Fibroblast of skin of abdomen (primary cell): ENCODE measurements around the gene BTBD2. TPM values are rescaled to one million over a fixed set of nuclear protein-coding genes. Genes with fewer than 3 reads are reported as not detected.

Experiments
- DNase-seq: peaks from one replicate; pipeline ENCODE4 v3.0.0-alpha.2; 2013
- polyA plus RNA-seq, 2 experiments: library from polyadenylated mRNA; unstranded; fragments of 120-200 nt; gene quantifications; one replicate each; pipeline ENCODE4 v1.2.1, GENCODE V29; 2013; ENCODE audit not compliant: insufficient read length in 2 of 2

Gene BTBD2
- 106 TPM for polyA plus RNA-seq (2013, experiment 1 of 2; ENCODE audit: insufficient read length)
- 110 TPM for polyA plus RNA-seq (2013, experiment 2 of 2; ENCODE audit: insufficient read length)

DNA sequence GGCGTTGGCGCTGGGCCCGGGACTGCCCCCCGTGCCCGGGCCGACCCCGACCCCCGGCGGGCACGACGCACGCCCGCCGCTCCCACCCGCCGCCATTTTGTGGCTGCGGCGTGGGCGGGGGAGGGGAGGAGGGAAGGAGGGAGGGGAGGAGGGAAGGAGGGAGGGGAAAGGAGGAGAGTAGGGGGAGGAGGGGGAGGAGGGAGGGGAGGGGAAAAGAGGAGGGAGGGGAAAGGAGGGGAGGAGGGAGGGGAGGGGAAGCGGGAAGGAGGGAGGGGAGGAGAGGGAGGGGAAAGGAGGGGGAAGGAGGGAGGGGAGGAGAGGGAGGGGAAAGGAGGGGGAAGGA lies at the start of gene BTBD2:
TSS of gene BTBD2 (minus strand) at position 107 of the 343 bp plus-strand sequence. CDS start at position 96, 11 bp downstream.
- peak; percentile 83 for DNase-seq

DNA sequence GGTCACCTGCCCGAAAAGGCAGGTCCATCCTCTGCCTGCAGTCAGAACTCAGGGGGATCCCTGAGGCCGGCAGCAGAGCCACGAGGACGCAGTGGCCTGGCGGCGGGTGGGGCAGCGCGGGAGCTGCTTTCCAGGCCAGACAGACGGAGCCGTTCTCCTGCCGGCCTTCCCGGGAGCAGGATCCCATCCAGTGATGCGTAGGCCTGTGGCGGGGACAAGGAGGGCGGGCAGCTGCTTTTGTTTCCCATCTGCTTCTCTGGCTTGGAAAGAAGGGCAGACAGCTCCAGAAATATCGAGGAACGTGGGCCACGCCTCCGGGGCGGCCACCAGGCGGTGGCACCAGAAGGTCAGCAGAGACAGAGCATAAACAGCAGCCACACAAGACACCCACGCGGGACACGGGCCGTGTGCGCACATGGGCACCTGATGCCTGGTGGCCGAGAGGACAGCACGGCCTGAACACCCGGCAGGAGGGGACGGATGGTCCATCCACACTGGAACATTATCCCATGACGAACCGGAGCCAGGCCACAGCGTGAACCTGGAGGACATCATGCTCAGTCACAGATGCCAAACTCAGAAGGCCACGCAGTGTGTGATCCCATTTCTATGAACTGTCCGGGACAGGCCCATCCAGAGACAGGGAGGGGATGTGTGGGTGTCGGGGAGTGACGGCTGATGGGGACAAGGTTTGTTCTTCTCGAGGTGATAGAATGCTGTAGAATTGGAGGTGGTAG lies 49.4 kb upstream of the BTBD2 start:
- DNase-seq = no peak

DNA sequence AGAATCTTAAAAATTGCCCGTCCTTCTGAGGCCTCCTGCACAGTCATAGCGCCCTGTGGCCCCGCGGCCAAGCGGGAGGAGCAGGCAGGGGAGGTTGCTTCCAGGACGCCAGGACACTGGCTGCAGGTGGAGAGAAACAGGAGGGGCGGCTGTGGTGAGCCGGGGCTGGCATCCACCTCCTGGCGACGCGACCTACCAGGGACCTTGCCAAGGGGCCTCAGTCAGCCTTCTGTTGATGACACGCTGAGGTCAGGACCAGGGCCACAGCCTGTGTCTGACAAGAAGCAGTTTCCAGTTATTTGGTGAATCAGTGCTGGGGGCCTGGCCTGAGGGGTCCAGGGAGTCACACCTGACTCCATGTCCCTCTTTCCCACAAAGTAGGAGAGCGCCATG lies 48.9 kb upstream of the BTBD2 start:
- DNase-seq = no peak

DNA sequence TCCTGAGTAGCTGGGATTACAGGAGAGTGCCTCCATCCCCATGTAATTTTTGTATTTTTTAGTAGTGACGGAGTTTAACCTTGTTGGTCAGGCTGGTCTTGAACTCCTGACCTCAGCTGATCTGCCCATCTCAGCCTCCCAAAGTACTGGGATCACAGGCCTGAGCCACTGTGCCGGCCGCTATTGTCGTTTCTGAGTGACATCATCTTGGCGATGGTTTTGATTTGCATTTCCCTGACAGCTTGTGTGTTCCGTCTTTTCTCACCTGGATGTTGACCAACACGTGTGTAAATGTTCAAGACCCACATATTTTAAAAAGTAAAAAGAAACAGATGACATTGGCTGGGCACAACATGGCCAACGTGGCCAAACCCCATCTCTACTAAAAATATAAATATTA lies 48.3 kb upstream of the BTBD2 start:
- no peak for DNase-seq

DNA sequence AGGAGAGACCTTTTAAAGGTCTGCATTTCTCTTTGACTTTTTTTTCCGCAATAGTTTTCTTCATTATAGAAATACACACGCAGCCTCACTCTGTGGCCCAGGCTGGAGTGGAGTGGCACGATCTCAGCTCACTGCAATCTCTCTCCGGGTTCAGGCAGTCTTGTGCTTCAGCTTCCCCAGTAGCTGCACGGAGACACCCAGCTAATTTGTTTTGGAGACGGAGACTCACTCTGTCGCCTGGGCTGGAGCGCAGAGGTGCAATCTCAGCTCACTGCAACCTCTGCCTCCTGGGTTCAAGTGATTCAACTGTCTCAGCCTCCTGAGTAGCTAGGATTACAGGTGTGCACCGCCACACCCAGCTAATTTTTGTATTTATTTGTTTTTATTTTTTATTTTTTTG lies 47.3 kb upstream of the BTBD2 start:
- no peak for DNase-seq

DNA sequence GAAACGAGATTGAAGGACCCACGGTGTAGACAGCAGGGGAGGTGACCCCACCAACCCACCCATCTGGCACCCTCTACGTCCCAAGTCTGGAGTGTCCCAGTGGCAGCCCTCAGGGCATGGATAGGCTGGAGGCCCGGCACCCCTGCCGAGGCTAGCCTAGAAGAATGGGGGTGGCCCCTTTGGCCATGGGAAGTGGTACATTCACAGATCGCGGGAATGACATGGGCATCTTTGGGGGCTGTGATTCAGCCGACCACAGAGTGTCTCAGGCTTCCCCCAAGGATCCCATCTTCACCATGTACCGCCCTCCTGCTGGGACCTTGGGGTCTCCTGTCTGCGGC lies 46.8 kb upstream of the BTBD2 start:
- no peak for DNase-seq

DNA sequence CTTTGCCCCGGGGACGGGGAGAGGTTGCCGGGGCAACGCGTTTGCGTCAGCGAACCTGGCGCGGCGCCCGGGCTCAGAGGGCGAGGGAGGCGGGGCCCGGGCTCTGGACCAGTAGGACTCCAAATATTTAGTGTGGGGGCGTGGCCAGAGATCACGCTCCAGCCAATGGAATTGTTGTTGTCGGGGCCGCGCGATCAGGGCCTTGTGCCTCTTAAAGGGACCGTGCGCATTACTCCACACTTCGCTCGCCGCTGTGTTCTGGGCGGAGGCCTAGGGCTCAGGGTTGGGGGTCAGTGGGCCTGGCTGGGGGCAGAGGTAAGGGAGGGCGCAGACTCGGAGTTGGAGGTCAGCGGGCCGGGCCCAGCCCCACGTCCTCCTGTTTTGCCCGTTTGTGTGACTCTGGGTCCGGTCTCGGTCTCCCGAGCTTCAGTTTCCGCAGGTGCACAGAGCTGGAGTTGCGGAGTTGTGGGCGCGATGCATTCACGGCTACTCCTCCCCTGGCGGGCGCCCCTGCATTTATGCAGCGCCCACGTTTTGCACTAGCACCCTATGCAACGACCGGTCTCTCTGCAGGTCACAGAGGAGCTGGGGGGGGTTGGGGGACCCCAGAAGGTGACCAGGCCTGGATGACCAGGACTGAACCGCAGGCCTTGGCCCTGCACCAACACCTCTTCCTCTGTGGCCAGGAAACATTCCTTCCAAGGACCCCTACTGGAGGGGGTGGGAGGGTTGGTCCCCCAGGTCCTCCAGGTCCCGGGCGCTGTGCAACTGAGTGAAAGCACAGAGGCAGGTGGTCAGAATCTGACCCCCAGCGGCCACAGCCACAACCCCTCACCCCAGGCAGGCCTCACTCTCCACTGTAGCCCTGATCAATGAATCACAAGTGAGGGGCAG lies 46.2 kb upstream of the BTBD2 start:
- DNase-seq = peak; percentile 98

DNA sequence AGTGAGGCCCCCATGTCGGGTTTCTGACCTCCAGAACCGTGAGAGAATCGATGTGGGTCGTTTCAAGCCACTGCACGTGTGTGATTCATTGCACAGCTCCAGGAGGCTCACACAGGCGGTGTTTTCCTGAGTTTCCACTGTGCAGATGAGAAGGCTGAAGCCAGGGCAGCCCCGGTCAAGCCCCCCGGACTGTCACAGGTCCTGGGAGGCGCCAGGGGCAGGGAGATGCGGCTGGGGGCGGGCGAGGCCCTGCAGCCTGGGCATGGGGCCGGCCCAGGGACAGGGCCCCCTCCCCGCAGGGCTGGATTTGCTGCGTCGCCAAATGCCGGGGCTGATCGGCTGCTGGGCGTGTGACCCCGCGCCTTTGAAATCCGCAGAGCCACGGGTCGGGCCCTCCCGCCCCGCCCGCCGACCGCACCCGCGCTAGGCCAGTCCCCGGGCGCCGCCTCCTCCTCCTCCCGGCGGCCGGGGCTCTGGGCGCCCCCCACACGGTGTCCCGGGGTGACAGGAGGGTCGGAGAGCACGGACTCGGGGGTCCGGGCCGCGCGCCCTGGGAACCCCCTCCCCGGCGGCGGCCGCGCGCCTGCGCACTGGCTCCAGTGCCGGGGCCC lies 45.5 kb upstream of the BTBD2 start:
- peak; percentile 52 for DNase-seq

DNA sequence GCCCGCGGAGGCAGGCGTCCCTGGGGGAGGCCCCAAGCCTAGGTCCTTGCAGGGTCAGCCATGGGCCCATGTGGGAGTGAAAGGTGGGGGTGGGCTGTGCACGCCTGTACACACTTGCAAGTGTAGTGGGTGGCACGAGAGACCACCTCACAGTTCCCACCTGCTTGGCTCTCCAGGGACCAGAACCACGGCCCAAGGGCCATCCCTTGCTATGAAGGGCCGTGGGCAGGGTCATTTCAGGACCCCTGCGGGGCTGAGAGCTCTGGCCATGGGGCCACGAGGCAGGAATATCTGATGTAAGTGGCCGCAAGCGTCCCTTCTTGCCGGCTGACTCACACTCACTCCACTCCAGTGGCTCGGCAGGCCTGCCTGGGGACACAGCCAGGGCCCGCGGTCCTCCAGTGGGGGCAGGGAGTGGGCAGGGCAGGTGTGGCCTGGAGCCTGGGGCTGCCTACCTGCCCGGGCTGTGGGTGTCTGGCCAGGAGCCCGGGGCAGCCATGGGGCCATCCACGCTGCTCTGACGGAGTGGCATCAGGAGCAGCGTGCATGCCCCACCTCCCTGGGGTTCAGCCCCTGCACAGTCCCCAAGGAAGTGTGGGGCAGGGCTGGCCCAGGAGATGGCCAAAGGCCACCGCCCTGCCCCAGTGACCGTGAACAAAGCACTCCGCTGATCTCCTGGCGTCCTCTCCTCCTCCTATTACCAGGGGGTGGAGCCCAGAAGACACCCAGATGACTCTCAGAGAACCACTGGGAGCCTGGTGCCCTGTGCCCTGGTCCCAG lies 44.1 kb upstream of the BTBD2 start:
- DNase-seq = peak; percentile 68

DNA sequence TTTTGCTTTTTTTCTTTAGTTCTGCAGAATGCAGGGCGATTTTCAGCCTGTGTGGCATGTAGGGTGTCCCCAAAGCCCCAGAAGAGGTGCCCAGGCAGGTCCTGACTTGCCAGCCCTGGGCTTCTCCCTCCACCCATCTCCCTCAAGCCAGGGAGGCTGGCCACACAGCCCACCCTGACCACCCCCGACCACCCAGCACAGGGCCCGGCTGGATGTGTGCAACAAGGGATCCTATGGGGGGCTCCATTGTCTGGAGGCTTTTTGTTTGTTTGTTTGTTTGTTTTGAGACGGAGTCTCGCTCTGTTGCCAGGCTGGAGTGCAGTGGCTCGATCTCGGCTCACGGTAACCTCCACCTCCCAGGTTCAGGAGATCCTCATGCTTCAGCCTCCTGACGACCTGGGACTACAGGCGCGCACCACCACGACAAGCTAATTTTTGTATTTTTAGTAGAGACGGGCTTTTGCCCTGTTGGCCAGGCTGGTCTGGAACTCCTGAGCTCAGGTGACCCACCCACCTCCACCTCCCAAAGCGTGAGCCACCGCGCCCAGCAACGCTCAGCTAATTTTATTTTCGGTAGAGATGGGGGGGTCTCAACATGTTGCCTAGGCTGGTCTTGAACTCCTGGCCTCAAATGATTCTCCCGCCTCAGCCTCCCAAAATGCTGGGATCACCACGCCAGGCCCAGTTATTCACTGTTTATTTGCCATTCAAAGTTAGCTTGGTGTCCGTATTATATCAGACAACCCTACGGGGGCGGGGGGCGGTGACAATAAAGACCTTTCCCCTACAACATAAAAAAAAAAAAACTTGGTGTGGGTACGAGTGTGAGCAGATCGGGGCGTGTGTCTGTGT lies 43.3 kb upstream of the BTBD2 start:
- no peak for DNase-seq

DNA sequence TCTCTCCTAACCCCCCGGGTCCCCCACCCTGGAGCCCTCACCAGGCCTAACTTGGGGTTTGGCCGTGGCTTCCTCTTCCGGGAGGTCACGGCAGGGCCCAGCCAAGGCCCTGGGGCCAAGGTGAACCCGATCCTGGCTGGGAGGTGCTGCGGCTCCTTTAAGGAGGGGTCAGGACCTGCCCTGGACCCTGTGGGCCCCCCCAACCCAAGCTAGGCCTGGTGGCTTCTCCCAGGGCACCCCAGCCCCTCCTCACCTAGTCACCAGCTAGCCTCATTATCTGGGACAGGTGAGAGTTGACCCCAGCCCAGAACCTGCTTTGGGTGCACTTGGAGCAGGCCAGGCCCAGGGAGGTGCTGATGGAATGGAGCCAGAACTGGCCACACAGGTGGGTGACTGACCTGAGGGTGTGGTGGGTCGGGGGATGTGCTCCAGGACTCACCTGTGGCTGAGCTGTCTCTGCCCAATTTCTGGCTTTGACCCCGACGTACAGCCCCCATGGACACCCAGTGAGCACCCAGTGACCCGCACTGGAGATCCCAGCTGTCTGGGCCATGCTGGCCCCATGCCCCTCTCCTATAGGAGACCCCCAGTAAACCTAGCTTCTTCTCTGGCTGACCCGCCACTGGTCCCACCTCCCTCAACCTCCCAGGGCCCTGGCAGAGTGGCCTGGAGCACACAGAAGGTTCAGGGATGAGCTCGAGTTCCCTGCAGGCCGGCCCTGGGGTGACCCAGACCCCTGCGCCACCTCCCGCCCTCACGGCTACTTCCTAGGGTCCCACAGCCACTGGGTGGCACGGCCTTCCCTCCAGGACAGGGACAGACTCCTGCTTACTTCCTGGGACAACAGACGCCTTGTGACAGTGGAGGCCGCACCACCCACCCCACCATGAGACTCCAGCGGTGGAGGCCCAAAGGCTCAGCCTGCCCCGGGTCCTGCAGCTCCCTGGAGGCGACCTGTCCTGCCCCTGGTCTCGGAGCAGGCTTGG lies 42.3 kb upstream of the BTBD2 start:
- DNase-seq = no peak

DNA sequence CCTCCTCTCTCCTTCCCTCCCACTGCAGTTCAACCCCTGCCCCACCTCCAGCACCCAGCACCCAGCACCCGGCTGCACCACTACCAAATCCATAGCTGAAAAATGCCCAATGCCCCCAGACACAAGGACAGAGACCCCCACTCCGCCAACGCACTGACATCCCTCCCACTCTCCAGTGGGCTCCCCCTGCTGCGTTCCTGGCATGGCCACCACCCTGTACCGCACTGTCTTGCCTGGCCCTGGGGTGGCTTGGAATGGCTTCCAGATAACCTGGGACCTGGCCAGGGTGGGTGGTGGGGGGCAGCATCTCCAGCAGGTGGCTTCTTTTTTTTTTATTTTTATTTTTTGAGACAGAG lies 41.3 kb upstream of the BTBD2 start:
- DNase-seq = no peak

DNA sequence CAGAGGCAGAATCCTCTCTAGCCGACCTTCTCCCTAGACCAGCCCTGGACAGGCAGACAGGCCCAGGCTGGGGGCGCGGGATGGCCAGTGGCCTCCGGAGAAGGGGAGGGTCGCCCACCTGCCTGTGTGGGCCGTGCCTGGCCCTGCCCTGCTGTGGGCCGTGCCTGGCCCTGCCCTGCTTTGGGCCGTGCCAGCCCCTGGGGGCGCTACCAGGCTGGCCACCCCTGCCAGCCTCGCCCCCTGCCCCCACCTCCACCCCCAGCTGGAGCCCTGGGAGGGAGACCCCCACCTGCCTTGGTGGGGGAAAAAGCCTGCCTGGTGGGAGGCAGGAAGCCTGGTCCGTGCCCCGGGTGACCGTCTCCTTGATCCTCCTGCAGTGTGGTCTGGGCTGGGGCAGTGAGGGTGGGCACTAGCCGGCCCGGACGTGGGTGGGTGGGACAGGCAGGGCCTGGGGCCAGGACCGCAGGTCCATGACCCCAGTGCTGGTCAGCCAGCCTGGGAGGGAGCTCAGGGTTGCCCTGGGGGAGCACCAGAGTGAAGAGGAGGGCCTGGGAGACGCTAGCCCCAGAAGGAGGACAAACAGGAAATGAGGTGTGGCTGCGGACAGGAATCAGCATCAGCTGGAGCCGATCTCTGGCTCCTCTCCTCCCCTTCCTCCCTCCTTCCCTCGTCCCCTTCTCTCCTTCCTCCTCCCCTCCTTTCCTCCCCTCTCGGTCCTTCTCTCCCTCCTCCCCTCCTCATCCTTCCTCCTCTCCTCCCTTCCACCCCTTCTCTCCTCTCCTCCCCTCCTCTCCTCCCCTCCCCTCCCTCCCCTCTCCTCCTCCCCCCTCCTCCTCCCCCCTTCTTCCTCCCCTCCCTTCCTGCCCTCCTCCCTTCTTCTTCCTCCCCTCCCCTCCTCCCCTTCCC lies 40.7 kb upstream of the BTBD2 start:
- DNase-seq = peak; percentile 77

DNA sequence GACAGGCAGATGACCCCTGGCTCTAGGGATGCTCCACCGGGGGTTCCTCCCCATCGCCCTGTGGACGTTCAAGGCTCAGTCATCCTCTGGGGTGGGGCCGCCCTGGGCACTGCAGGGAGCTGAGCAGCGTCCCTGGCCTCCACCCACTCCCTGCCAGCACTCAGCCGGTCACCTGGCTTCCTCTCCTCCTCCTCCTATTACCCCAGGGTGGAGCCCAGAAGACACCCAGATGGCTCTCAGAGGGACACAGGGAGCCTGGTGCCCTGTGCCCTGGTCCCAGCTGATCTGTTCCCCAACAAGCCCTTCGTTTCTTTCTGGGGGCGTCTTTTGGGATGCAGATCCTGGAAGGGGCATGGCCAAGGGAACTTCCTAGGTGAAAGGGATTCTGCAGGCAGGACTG lies 39.2 kb upstream of the BTBD2 start:
- no peak for DNase-seq

DNA sequence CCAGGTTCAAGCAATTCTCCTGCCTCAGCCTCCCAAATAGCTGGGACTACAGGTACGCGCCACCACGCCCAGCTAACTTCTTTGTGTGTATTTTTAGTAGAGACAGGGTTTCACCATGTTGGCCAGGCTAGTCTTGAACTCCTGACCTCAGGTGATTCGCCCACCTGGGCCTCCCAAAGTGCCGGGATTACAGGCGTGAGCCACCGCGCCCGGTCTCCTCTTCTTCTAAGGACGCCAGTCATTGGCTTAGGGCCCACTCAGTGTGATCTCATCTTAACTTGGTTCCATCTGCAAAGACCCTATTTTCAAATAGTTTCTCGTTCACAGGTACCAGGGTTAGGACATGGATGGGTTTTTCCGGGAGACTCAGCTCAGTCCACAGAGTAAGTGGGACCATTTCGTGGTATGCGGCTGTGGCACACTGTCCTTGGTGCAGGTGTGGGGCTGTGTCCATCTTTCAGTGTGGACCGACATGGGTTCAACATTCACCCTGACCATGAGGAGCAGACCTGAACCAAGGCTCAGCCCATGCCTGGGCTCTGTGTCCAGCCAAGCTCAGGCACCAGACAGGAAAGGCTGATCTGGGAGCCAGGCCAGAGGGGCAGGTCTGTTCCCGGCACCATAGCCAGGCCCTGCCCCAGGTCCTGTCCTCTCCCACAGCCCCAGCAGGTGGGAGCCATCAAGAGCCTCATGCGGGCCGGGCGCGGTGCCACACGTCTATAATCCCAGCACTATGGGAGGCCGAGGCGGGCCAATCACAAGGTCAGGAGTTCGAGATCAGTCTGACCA lies 38.3 kb upstream of the BTBD2 start:
- DNase-seq = no peak

DNA sequence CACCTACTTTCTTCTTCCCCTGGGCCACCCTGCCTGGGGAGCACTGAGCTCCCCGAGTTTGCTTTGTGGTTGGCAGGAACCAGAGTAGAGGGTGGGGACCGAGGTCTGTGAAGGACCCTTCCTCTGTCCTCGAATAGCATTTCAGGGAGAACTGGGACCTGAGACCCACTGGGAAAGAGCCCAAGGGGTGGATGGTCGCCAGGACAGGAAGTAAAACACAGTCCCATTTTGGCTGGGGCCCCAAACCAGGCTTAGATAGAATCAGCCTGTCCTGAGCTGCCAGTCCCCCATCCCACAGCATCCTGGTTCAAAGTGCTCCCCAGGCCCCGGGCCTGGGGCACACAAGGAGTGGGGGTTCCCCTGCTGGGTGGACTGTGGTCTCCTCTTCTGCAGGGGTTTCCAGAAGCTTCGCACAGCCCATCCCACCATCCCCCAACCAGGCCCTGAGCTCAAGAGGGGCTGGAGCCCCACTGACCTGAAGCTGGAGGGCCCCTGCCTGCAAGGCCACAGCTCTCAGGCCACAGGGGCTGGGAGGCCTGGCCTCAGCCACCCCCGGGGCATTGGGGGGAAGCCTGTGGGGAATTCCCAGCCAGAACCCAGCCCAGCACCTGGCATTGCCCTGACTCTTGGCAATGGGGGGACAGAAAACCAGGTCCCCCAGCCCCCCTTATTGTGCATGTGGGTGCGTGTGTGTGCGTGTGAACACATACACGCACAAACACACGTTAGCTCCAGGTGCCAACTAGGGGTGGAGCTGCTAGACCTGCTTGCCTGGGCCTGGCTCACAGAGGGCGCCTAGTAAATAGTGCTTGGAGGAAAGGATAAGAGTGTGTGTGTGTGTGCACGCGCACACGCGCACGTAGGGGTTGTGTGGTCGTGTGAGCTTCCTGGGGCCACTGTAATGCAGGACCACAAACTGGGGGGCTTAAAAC lies 36.5 kb upstream of the BTBD2 start:
- no peak for DNase-seq

DNA sequence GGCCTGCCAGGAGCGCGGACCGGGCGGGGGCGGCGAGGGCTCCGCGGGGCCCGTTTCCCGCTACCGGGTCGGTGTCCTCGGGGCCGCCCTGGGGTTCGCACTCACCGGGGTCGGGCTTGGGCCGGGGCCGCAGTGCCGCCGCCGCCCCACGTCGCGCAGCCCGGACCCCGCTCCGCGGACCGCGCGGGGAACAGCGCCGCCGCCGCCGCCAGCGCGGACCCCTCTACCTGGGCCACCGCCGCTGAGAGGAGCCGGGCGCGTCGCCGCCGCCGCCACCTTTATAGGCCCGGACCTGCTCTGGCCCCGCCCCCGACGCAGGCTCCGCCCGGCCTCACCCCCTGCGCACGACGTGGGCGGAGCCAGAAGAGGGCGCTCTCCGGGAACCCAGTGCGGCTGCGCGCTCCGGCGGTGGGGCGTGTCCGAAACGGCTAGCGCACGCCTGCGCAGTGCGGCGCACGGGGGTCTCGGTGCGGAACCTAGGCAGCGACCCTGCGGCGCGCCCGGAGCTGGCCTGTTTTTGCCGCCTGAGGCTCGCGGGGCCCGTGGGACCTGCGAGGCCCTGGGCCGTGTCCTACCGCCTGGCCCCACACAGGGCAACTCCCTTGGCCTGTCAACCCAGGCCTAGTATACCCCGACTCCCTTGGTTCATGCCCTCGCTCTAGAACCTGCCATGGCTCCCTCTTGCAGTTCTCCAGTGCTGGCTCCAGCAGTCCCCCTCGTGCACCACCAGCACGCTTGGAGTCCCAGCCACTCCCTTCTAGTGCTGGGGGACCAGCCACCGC lies 35.7 kb upstream of the BTBD2 start, which contains the start of gene MKNK2:
TSS of gene MKNK2 (minus strand) at position 254 of the 782 bp plus-strand sequence. CDS start 393 bp downstream, outside the sequence.
- DNase-seq = peak; percentile 84
